GM12801 (cell line): ENCODE data around the gene RAPGEF1.

Experiments
- CTCF ChIP-seq: IDR thresholded peaks from one replicate; pipeline ENCODE4 v1.5.1; 2011; ENCODE audit warnings: control low read depth; ENCODE audit not compliant: insufficient read length; ENCODE audit errors: extremely low read depth

RAPGEF1 gene

GRCh38 chr9:131707733-131708157 is 32.1 kb downstream of the RAPGEF1 start:
- TF ChIP-seq CTCF, result no peak

- TF ChIP-seq CTCF, result no peak
Observed at GRCh38 chr9:131707050-131707449, 32.8 kb downstream of the RAPGEF1 start.

- no peak for TF ChIP-seq CTCF
Observed at GRCh38 chr9:131706608-131706970, 33.3 kb downstream of the RAPGEF1 start.

GRCh38 chr9:131704988-131705387 is 34.9 kb downstream of the RAPGEF1 start:
- TF ChIP-seq CTCF, result no peak

- no peak for TF ChIP-seq CTCF
Observed at GRCh38 chr9:131704141-131704983, 35.5 kb downstream of the RAPGEF1 start.

- TF ChIP-seq CTCF, result no peak
Observed at GRCh38 chr9:131703697-131704096, 36.2 kb downstream of the RAPGEF1 start.

- no peak for TF ChIP-seq CTCF
Observed at GRCh38 chr9:131702911-131703310, 37.0 kb downstream of the RAPGEF1 start.
